Central memory CD4-positive, alpha-beta T cell (primary cell): ENCODE results near the gene PPARGC1A.

Experiments
- DNase-seq: peaks from one replicate; pipeline ENCODE4 v3.0.0; 2022

Gene PPARGC1A

GRCh38 chr4:23909671-23910070, 19.8 kb upstream of the PPARGC1A start:
- DNase-seq: no peak

GRCh38 chr4:23906839-23907238, 17.0 kb upstream of the PPARGC1A start:
- no peak for DNase-seq

GRCh38 chr4:23904639-23905071, 14.8 kb upstream of the PPARGC1A start:
- DNase-seq: no peak

- DNase-seq: no peak
These were observed 14.1 kb upstream of the PPARGC1A start for GRCh38 chr4:23903859-23904438.

GRCh38 chr4:23902222-23902804, 12.5 kb upstream of the PPARGC1A start:
- no peak for DNase-seq

- DNase-seq: no peak
These were observed 10.8 kb upstream of the PPARGC1A start for GRCh38 chr4:23900636-23901035.

GRCh38 chr4:23899565-23899964, 9.7 kb upstream of the PPARGC1A start:
- DNase-seq: no peak

GRCh38 chr4:23897564-23898109, 7.8 kb upstream of the PPARGC1A start:
- no peak for DNase-seq

- no peak for DNase-seq
These were observed 4.2 kb upstream of the PPARGC1A start for GRCh38 chr4:23894021-23894420.

GRCh38 chr4:23891064-23891421, 1.2 kb upstream of the PPARGC1A start:
- no peak for DNase-seq

- no peak for DNase-seq
These were observed 669 bp upstream of the PPARGC1A start for GRCh38 chr4:23890369-23891063.

GRCh38 chr4:23889391-23889790, 456 bp downstream of the PPARGC1A start:
- DNase-seq: no peak

GRCh38 chr4:23888421-23889319, 1.2 kb downstream of the PPARGC1A start:
- no peak for DNase-seq

- no peak for DNase-seq
These were observed 1.9 kb downstream of the PPARGC1A start for GRCh38 chr4:23887989-23888388.

GRCh38 chr4:23887173-23887572, 2.7 kb downstream of the PPARGC1A start:
- no peak for DNase-seq

- DNase-seq: no peak
These were observed 3.8 kb downstream of the PPARGC1A start for GRCh38 chr4:23885943-23886590.

GRCh38 chr4:23884741-23885140, 5.1 kb downstream of the PPARGC1A start:
- DNase-seq: no peak

GRCh38 chr4:23884261-23884660, 5.6 kb downstream of the PPARGC1A start:
- DNase-seq: no peak

GRCh38 chr4:23882976-23883531, 6.8 kb downstream of the PPARGC1A start:
- DNase-seq: no peak

- DNase-seq: no peak
These were observed 8.0 kb downstream of the PPARGC1A start for GRCh38 chr4:23881674-23882337.

GRCh38 chr4:23881052-23881501, 8.8 kb downstream of the PPARGC1A start:
- no peak for DNase-seq
